HG03159 (cell line): ENCODE data around the gene ETV6.

Experiments used
- ATAC-seq: cut with Tn5 transposase; IDR thresholded peaks from one replicate; pipeline ENCODE4 v1.9.1; 2021; ENCODE audit warnings: mild to moderate bottlenecking, moderate library complexity; ENCODE audit not compliant: unreplicated experiment

The ETV6 gene

GRCh38 chr12:11756022-11756421, 106.5 kb downstream of the ETV6 start:
- ATAC-seq: no peak

GRCh38 chr12:11756523-11756922, 107.0 kb downstream of the ETV6 start:
- ATAC-seq: no peak

- ATAC-seq: no peak
These were observed 107.6 kb downstream of the ETV6 start for GRCh38 chr12:11757095-11757494.

GRCh38 chr12:11757531-11757930, 108.1 kb downstream of the ETV6 start:
- no peak for ATAC-seq

- no peak for ATAC-seq
These were observed 108.6 kb downstream of the ETV6 start for GRCh38 chr12:11758087-11758486.

- no peak for ATAC-seq
These were observed 109.3 kb downstream of the ETV6 start for GRCh38 chr12:11758510-11759493.

GRCh38 chr12:11759494-11759878, 110.0 kb downstream of the ETV6 start:
- ATAC-seq: no peak

- ATAC-seq: no peak
These were observed 110.4 kb downstream of the ETV6 start for GRCh38 chr12:11759899-11760298.

- peak; percentile 49 for ATAC-seq
These were observed 112.5 kb downstream of the ETV6 start for GRCh38 chr12:11761869-11762567.

GRCh38 chr12:11762723-11763326, 113.4 kb downstream of the ETV6 start:
- ATAC-seq: peak; percentile 28

GRCh38 chr12:11763760-11764520, 114.5 kb downstream of the ETV6 start:
- no peak for ATAC-seq

- no peak for ATAC-seq
These were observed 115.4 kb downstream of the ETV6 start for GRCh38 chr12:11764837-11765236.

GRCh38 chr12:11765421-11765816, 115.9 kb downstream of the ETV6 start:
- no peak for ATAC-seq

- peak; percentile 69 for ATAC-seq
These were observed 116.6 kb downstream of the ETV6 start for GRCh38 chr12:11765817-11766794.

- ATAC-seq: no peak
These were observed 117.7 kb downstream of the ETV6 start for GRCh38 chr12:11767029-11767724.

- no peak for ATAC-seq
These were observed 118.3 kb downstream of the ETV6 start for GRCh38 chr12:11767798-11768197.

- ATAC-seq: no peak
These were observed 118.9 kb downstream of the ETV6 start for GRCh38 chr12:11768233-11768965.

GRCh38 chr12:11769723-11770514, 120.4 kb downstream of the ETV6 start:
- no peak for ATAC-seq
